B cell (primary cell): ENCODE data around the gene SPTBN1. TPM values are rescaled to one million over a fixed set of nuclear protein-coding genes. Genes with fewer than 3 reads are reported as not detected.
"Not testable (repeated sequence)": the region's sequence is repeated elsewhere in the genome, so short reads cannot be mapped to it uniquely, and the experiment has no call there.

Experiments
- ATAC-seq: fragments of 200-7000 bp; cut with Tn5 transposase; one replicate; pipeline ENCODE4 v1.10.0; 2021; ENCODE audit warnings: low read depth, mild to moderate bottlenecking, moderate number of reproducible peaks, moderate library complexity
- CTCF ChIA-PET: fragments of 350-600 bp; sonication (Branson Sonifier 250); formaldehyde crosslinking; loops from one replicate; lab custom pipeline; 2021; ENCODE audit warnings: antibody characterized with exemption, inconsistent platforms; lab: Charles Lee
- POLR2A ChIA-PET: fragments of 350-600 bp; sonication (Branson Sonifier 250); formaldehyde crosslinking; loops from one replicate; lab custom pipeline; 2021; ENCODE audit warnings: antibody characterized with exemption; lab: Charles Lee
- DNase-seq: peaks from one replicate; pipeline ENCODE4 v3.0.0; 2013
- H2AFZ ChIP-seq: 2 replicates; pipeline ENCODE4 v1.6.1; 2012; ENCODE audit warnings: mild to moderate bottlenecking, low read depth, low read length; ENCODE audit not compliant: insufficient read depth, poor library complexity, severe bottlenecking
- H3K27ac ChIP-seq, 2 donors: 1 replicate in 1 of 2; 2 replicates in 1 of 2; pipeline ENCODE4 v1.5.1; 2012 to 2013; ENCODE audit warnings: low read length in 2 of 2, mild to moderate bottlenecking in 2 of 2, moderate library complexity in 1 of 2
- H3K27me3 ChIP-seq, 4 experiments: fragments of 200-600 bp in 1 of 4; sonication (generic) in 1 of 4; replicated peaks in 1 of 4; 1 replicate in 2 of 4; 2 replicates in 2 of 4; pipeline versions ENCODE4 v1.6.1 to v1.7.0; 2013 to 2016; ENCODE audit warnings: low read length in 3 of 4, mild to moderate bottlenecking in 2 of 4, mixed read lengths in 1 of 4, moderate library complexity in 1 of 4; ENCODE audit not compliant: insufficient read depth in 4 of 4, control insufficient read depth in 3 of 4; ENCODE audit errors: control extremely low read depth in 1 of 4
- H3K36me3 ChIP-seq, 2 experiments: replicated peaks in 1 of 2; 1 replicate in 1 of 2; 2 replicates in 1 of 2; pipeline versions ENCODE4 v1.6.1 to v1.7.1; 2013; ENCODE audit warnings: low read length in 1 of 2; ENCODE audit not compliant: insufficient read depth in 2 of 2, control insufficient read depth in 1 of 2; ENCODE audit errors: control extremely low read depth in 1 of 2, extremely low read depth in 1 of 2
- H3K4me1 ChIP-seq, 2 donors: fragments of 200-600 bp in 1 of 2; sonication (generic) in 1 of 2; 1 replicate in 1 of 2; 2 replicates in 1 of 2; pipeline versions ENCODE4 v1.5.1 to v1.6.1; 2013 to 2017; ENCODE audit warnings: low read length in 2 of 2; ENCODE audit not compliant: control insufficient read depth in 2 of 2, insufficient read depth in 2 of 2
- H3K4me2 ChIP-seq: replicated peaks from 2 replicates; pipeline ENCODE3; 2012; ENCODE audit warnings: mild to moderate bottlenecking, low read depth, low read length; ENCODE audit not compliant: poor library complexity, severe bottlenecking
- H3K4me3 ChIP-seq, 5 experiments: fragments of 200-600 bp in 1 of 5; sonication (generic) in 1 of 5; 1 replicate in 3 of 5; 2 replicates in 2 of 5; pipeline versions ENCODE4 v1.5.1 to v1.7.0; 2011 to 2016; ENCODE audit warnings: low read length in 4 of 5, mild to moderate bottlenecking in 4 of 5, low read depth in 2 of 5, control low read depth in 1 of 5, moderate library complexity in 1 of 5; ENCODE audit not compliant: insufficient read depth in 1 of 5; ENCODE audit errors: control extremely low read depth in 1 of 5, extremely low read depth in 1 of 5
- H3K79me2 ChIP-seq: fragments of 200-600 bp; sonication (generic); one replicate; pipeline ENCODE4 v1.6.0; 2016; ENCODE audit warnings: low read length; ENCODE audit not compliant: control insufficient read depth, insufficient read depth
- H3K9ac ChIP-seq: fragments of 200-600 bp; sonication (generic); 2 replicates; pipeline ENCODE4 v1.6.1; 2017; ENCODE audit warnings: mild to moderate bottlenecking, low read length, moderate library complexity
- H3K9me3 ChIP-seq, 3 donors: one replicate each; pipeline versions ENCODE4 v1.6.1 to v1.7.1; 2013; ENCODE audit warnings: low read length in 2 of 3; ENCODE audit not compliant: control insufficient read depth in 2 of 3, insufficient read depth in 1 of 3; ENCODE audit errors: control extremely low read depth in 1 of 3
- H4K20me1 ChIP-seq: 2 replicates; pipeline ENCODE4 v1.6.0; 2012; ENCODE audit warnings: mild to moderate bottlenecking, low read length; ENCODE audit not compliant: insufficient read depth, control insufficient read depth, poor library complexity, severe bottlenecking
- H3K27ac Mint-ChIP-seq: one replicate; pipeline ENCODE4 v1.8.0; 2021; ENCODE audit warnings: mixed read lengths
- H3K27me3 Mint-ChIP-seq: one replicate; pipeline ENCODE4 v1.8.0; 2021; ENCODE audit warnings: mixed read lengths
- H3K4me1 Mint-ChIP-seq: one replicate; pipeline ENCODE4 v1.8.0; 2021; ENCODE audit warnings: mixed read lengths
- H3K4me3 Mint-ChIP-seq: one replicate; pipeline ENCODE4 v1.8.0; 2021; ENCODE audit warnings: mixed read lengths
- H3K9me3 Mint-ChIP-seq: one replicate; pipeline ENCODE4 v1.8.0; 2022; ENCODE audit warnings: mixed read lengths; ENCODE audit not compliant: insufficient read depth
- EZH2 ChIP-seq: IDR thresholded peaks from 2 replicates; pipeline ENCODE4 v1.6.1; 2012; ENCODE audit warnings: borderline replicate concordance, low read depth, mild to moderate bottlenecking, moderate library complexity, low read length; ENCODE audit not compliant: insufficient read depth, poor library complexity, severe bottlenecking
- WGBS: methylation state at CpG from one replicate; pipeline ENCODE4 v1.1.5; 2013; ENCODE audit warnings: missing lambda C conversion rate; ENCODE audit not compliant: insufficient coverage; 5-methylcytosine and 5-hydroxymethylcytosine counted together
- intact Hi-C: fragments of 100-400 bp; cut with micrococcal nuclease; formaldehyde crosslinking; loops from one replicate; pipeline ENCODE4 v1.10.0; 2022
- polyA plus RNA-seq: library from polyadenylated mRNA; depleted of rRNA; stranded (reverse); fragments of >200 nt; gene quantifications from 2 replicates; pipeline ENCODE4 v1.2.3, GENCODE V29; 2012
- total RNA-seq, 2 donors: library from RNA; stranded (reverse); fragments of 120-200 nt in 1 of 2; gene quantifications; 1 replicate in 1 of 2; 2 replicates in 1 of 2; pipeline versions ENCODE4 v1.2.3 to v1.2.4, GENCODE V29; 2013 to 2022
- TF ChIP-seq, protein P1 (sequence below): fragments of 200-600 bp; IDR thresholded peaks from one replicate; pipeline ENCODE4 v1.8.0; 2022; ENCODE audit warnings: antibody characterized with exemption, mild to moderate bottlenecking

Gene SPTBN1
- total and polyA plus RNA-seq, 2 donors (not counting 1 experiment from before 2014, with no cell fraction given) = 43.7 to 144 TPM

- peaks cover 3% of the 10 kb centered on the region for H3K27me3 Mint-ChIP-seq
Measured at GRCh38 chr2:54695378-54695777, 239.3 kb downstream of the SPTBN1 start.

GRCh38 chr2:54697934-54698333, 241.8 kb downstream of the SPTBN1 start:
- no peak overlapping the region for H3K27ac Mint-ChIP-seq

More at GRCh38 chr2:54695378-54695777, 239.3 kb downstream of the SPTBN1 start:
- no peaks in the 10 kb centered on the region for H3K9me3 Mint-ChIP-seq
- H3K4me2 ChIP-seq = no peak overlapping the region
- H3K9ac ChIP-seq = no peak overlapping the region
- no peaks in the 10 kb centered on the region for H4K20me1 ChIP-seq
- no peak overlapping the region for H3K27ac Mint-ChIP-seq
- no peaks in the 10 kb centered on the region for H3K36me3 ChIP-seq
- no peak overlapping the region for H3K27ac ChIP-seq
- H3K27me3 ChIP-seq = no peaks in the 10 kb centered on the region
- POLR2A ChIA-PET = no interaction called here
- ATAC-seq = no peak
- H3K9me3 ChIP-seq = no peaks in the 10 kb centered on the region
- CTCF ChIA-PET = interaction anchor here (1.2 to 1.4 kb wide), 3 partner anchors 9 to 29 kb away, joined by 3 read pairs; no protein-coding TSS in a partner anchor
- WGBS = 97% methylated on average over 3 of the region's 4 CpGs
- H3K4me3 Mint-ChIP-seq = no peak overlapping the region
- TF ChIP-seq, protein P1, sequence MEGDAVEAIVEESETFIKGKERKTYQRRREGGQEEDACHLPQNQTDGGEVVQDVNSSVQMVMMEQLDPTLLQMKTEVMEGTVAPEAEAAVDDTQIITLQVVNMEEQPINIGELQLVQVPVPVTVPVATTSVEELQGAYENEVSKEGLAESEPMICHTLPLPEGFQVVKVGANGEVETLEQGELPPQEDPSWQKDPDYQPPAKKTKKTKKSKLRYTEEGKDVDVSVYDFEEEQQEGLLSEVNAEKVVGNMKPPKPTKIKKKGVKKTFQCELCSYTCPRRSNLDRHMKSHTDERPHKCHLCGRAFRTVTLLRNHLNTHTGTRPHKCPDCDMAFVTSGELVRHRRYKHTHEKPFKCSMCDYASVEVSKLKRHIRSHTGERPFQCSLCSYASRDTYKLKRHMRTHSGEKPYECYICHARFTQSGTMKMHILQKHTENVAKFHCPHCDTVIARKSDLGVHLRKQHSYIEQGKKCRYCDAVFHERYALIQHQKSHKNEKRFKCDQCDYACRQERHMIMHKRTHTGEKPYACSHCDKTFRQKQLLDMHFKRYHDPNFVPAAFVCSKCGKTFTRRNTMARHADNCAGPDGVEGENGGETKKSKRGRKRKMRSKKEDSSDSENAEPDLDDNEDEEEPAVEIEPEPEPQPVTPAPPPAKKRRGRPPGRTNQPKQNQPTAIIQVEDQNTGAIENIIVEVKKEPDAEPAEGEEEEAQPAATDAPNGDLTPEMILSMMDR = no peak
- no peak for TF ChIP-seq EZH2
- DNase-seq = no peak
- no peaks in the 10 kb centered on the region for H3K79me2 ChIP-seq
- H3K4me1 ChIP-seq = no peaks in the 10 kb centered on the region
- intact Hi-C loops = no loop called here
- H2AFZ ChIP-seq = no peak overlapping the region
- H3K4me1 Mint-ChIP-seq = no peaks in the 10 kb centered on the region
- H3K4me3 ChIP-seq = no peak overlapping the region

GRCh38 chr2:54698926-54699325, 242.8 kb downstream of the SPTBN1 start:
- H3K4me2 ChIP-seq, CTCF ChIA-PET, H3K4me3 Mint-ChIP-seq, H3K27ac ChIP-seq, H3K79me2 ChIP-seq, H3K27me3 ChIP-seq, H3K9me3 Mint-ChIP-seq, H3K4me1 ChIP-seq, H3K27ac Mint-ChIP-seq, ATAC-seq, H3K4me1 Mint-ChIP-seq, H4K20me1 ChIP-seq, H3K9me3 ChIP-seq, H3K36me3 ChIP-seq, intact Hi-C loops, H3K9ac ChIP-seq, DNase-seq, H3K27me3 Mint-ChIP-seq, H2AFZ ChIP-seq, H3K4me3 ChIP-seq, POLR2A ChIA-PET: not testable (repeated sequence)
- WGBS = 98% methylated on average over 30 of the region's 37 CpGs

More at GRCh38 chr2:54697934-54698333, 241.8 kb downstream of the SPTBN1 start:
- Histone ChIP-seq H3K4me1 (no peaks in the 10 kb centered on the region), H3K4me2 (no peak overlapping the region), H3K36me3 (no peaks in the 10 kb centered on the region), H4K20me1 (no peaks in the 10 kb centered on the region), H3K27me3 (no peaks in the 10 kb centered on the region), H3K79me2 (no peaks in the 10 kb centered on the region), H3K9me3 (no peaks in the 10 kb centered on the region), H3K4me3 (no peak overlapping the region), H3K9ac (no peak overlapping the region), H2AFZ (no peak overlapping the region), H3K27ac (no peak overlapping the region)
- no peak for TF ChIP-seq EZH2
- TF ChIP-seq, protein P1 = no peak
- intact Hi-C loops = no loop called here
- H3K9me3 Mint-ChIP-seq = no peaks in the 10 kb centered on the region
- DNase-seq (no peak), ATAC-seq (no peak)
- ChIA-PET CTCF (interaction anchor here (1.4 to 1.6 kb wide), 2 partner anchors 32 to 40 kb away, joined by 3 to 8 read pairs; no protein-coding TSS in a partner anchor), POLR2A (no interaction called here)
- no peaks in the 10 kb centered on the region for H3K4me1 Mint-ChIP-seq
- H3K27me3 Mint-ChIP-seq = peaks cover 3% of the 10 kb centered on the region
- WGBS = no CpG with 5 or more reads among the region's 1 CpG
- H3K4me3 Mint-ChIP-seq = no peak overlapping the region
